ENCODE data around the gene CREBL2.

The CREBL2 gene

DNA sequence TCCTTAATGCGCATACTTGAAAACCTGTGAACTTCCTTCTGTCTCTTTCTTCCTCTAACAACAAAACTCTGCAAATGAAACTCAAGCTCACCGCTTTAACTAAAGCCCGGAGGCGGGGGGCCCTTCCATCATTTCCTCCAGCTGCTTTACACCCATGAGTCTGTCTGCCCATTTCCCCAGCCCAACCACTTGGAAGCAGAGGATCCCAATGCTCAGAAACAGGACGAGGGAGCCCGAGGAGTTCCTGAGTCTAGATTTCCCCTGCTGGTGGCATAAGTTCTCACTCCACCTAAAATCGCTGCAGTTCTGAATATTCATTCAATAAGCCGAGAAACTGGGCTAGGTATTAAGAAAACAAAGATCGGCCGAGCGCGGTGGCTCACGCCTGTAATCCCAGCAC lies 53.5 kb downstream of the CREBL2 start:
- H3K27me3 ChIP-seq (ENCODE audit: control insufficient read depth, low read length), result no peaks in the 10 kb centered on the region
- no peaks in the 10 kb centered on the region for H3K36me3 ChIP-seq (ENCODE audit: control insufficient read depth, low read length)
- H3K4me1 ChIP-seq (ENCODE audit: control insufficient read depth, low read length), result peaks cover 4% of the 10 kb centered on the region; the same call in 1 of the 2 replicates
- no peak overlapping the region for H3K27ac ChIP-seq (ENCODE audit: low read depth, low read length)
- no peaks in the 10 kb centered on the region for H3K9me3 ChIP-seq (ENCODE audit: control insufficient read depth, insufficient read depth, low read length)
- no peaks in the 10 kb centered on the region for H3K79me2 ChIP-seq (ENCODE audit: control insufficient read depth, low read length)
- H3K4me3 ChIP-seq (ENCODE audit: low read length), result no peak overlapping the region
- H3K4me2 ChIP-seq (ENCODE audit: low read length), result no peak overlapping the region
- TF ChIP-seq, protein P1, sequence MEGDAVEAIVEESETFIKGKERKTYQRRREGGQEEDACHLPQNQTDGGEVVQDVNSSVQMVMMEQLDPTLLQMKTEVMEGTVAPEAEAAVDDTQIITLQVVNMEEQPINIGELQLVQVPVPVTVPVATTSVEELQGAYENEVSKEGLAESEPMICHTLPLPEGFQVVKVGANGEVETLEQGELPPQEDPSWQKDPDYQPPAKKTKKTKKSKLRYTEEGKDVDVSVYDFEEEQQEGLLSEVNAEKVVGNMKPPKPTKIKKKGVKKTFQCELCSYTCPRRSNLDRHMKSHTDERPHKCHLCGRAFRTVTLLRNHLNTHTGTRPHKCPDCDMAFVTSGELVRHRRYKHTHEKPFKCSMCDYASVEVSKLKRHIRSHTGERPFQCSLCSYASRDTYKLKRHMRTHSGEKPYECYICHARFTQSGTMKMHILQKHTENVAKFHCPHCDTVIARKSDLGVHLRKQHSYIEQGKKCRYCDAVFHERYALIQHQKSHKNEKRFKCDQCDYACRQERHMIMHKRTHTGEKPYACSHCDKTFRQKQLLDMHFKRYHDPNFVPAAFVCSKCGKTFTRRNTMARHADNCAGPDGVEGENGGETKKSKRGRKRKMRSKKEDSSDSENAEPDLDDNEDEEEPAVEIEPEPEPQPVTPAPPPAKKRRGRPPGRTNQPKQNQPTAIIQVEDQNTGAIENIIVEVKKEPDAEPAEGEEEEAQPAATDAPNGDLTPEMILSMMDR (IDR thresholded peaks at IDR 0.05; ENCODE audit: low read depth, low read length, poor library complexity, severe bottlenecking), result no peak
- no peak for TF ChIP-seq EZH2phosphoT487 (IDR thresholded peaks at IDR 0.05; ENCODE audit: borderline replicate concordance, low read length)
- H3K9me2 ChIP-seq (replicated peaks; ENCODE audit: control insufficient read depth, low read length), result no peaks in the 10 kb centered on the region
- H3F3A ChIP-seq (ENCODE audit: control insufficient read depth, insufficient read depth), result no peaks in the 10 kb centered on the region
- no peaks in the 10 kb centered on the region for H4K20me1 ChIP-seq (ENCODE audit: control insufficient read depth, insufficient read depth, low read depth, low read length)

GRCh38 chr12:12668005-12668404 lies 56.3 kb downstream of the CREBL2 start:
- H3K27me3 ChIP-seq (ENCODE audit: control insufficient read depth, low read length), result no peaks in the 10 kb centered on the region
- TF ChIP-seq EZH2phosphoT487 (IDR thresholded peaks at IDR 0.05; ENCODE audit: borderline replicate concordance, low read length), result no peak
- TF ChIP-seq, protein P1 (IDR thresholded peaks at IDR 0.05; ENCODE audit: low read depth, low read length, poor library complexity, severe bottlenecking), result no peak
- H3K4me2 ChIP-seq (ENCODE audit: low read length), result no peak overlapping the region
- no peaks in the 10 kb centered on the region for H3F3A ChIP-seq (ENCODE audit: control insufficient read depth, insufficient read depth)
- no peaks in the 10 kb centered on the region for H3K9me3 ChIP-seq (ENCODE audit: control insufficient read depth, insufficient read depth, low read length)
- H4K20me1 ChIP-seq (ENCODE audit: control insufficient read depth, insufficient read depth, low read depth, low read length), result no peaks in the 10 kb centered on the region
- H3K27ac ChIP-seq (ENCODE audit: low read depth, low read length), result no peak overlapping the region
- no peaks in the 10 kb centered on the region for H3K79me2 ChIP-seq (ENCODE audit: control insufficient read depth, low read length)
- no peaks in the 10 kb centered on the region for H3K9me2 ChIP-seq (replicated peaks; ENCODE audit: control insufficient read depth, low read length)
- H3K36me3 ChIP-seq (ENCODE audit: control insufficient read depth, low read length), result no peaks in the 10 kb centered on the region
- no peak overlapping the region for H3K4me3 ChIP-seq (ENCODE audit: low read length)
- no peaks in the 10 kb centered on the region; the same call in 1 of the 2 replicates for H3K4me1 ChIP-seq (ENCODE audit: control insufficient read depth, low read length)

GRCh38 chr12:12669020-12669419 lies 57.3 kb downstream of the CREBL2 start:
- Histone ChIP-seq H4K20me1 (ENCODE audit: control insufficient read depth, insufficient read depth, low read depth, low read length) (no peaks in the 10 kb centered on the region), H3K27me3 (ENCODE audit: control insufficient read depth, low read length) (no peaks in the 10 kb centered on the region), H3K4me1 (ENCODE audit: control insufficient read depth, low read length) (no peaks in the 10 kb centered on the region), H3K36me3 (ENCODE audit: control insufficient read depth, low read length) (no peaks in the 10 kb centered on the region), H3K4me2 (ENCODE audit: low read length) (no peak overlapping the region), H3K9me2 (replicated peaks; ENCODE audit: control insufficient read depth, low read length) (no peaks in the 10 kb centered on the region), H3K27ac (ENCODE audit: low read depth, low read length) (no peak overlapping the region), H3K9me3 (ENCODE audit: control insufficient read depth, insufficient read depth, low read length) (no peaks in the 10 kb centered on the region), H3K4me3 (ENCODE audit: low read length) (no peak overlapping the region), H3F3A (ENCODE audit: control insufficient read depth, insufficient read depth) (no peaks in the 10 kb centered on the region), H3K79me2 (ENCODE audit: control insufficient read depth, low read length) (no peaks in the 10 kb centered on the region)
- TF ChIP-seq, protein P1 (IDR thresholded peaks at IDR 0.05; ENCODE audit: low read depth, low read length, poor library complexity, severe bottlenecking), result no peak
- no peak for TF ChIP-seq EZH2phosphoT487 (IDR thresholded peaks at IDR 0.05; ENCODE audit: borderline replicate concordance, low read length)

Measured in DOHH2 (cell line).